Thoracic aorta (tissue), 2 donors: ENCODE data around the gene GLP2R. TPM values are rescaled to one million over a fixed set of nuclear protein-coding genes. Genes with fewer than 3 reads are reported as not detected.
A peak's percentile ranks its signal among the peaks of the same experiment; 100 is the strongest.
"Not testable (repeated sequence)": the region's sequence is repeated elsewhere in the genome, so short reads cannot be mapped to it uniquely, and the experiment has no call there.

Experiments used
- ATAC-seq: fragments of 150-250 bp; one replicate; pipeline ENCODE4 v1.8.0; 2017; ENCODE audit warnings: low read depth; ENCODE audit not compliant: insufficient number of reproducible peaks, low FRiP score
- DNase-seq: peaks from one replicate; pipeline ENCODE4 v3.0.0-alpha.2; 2020; ENCODE audit warnings: low spot score
- H3K27ac ChIP-seq, 2 donors: fragments of 200-600 bp; sonication (generic); 1 replicate in 1 of 2; 2 replicates in 1 of 2; pipeline ENCODE4 v1.5.1; 2016; ENCODE audit warnings: mild to moderate bottlenecking in 2 of 2, moderate library complexity in 2 of 2
- H3K27me3 ChIP-seq: fragments of 200-600 bp; sonication (generic); replicated peaks from 2 replicates; pipeline ENCODE4 v1.6.0; 2016; ENCODE audit warnings: mild to moderate bottlenecking; ENCODE audit not compliant: insufficient read depth
- H3K36me3 ChIP-seq: fragments of 200-600 bp; sonication (generic); one replicate; pipeline ENCODE4 v1.5.1; 2016
- H3K4me1 ChIP-seq, 2 donors: fragments of 200-600 bp; sonication (generic); 1 replicate in 1 of 2; 2 replicates in 1 of 2; pipeline versions ENCODE4 v1.5.1 to v1.6.0; 2016; ENCODE audit warnings: low read depth in 2 of 2, mild to moderate bottlenecking in 1 of 2; ENCODE audit not compliant: control insufficient read depth in 1 of 2
- H3K4me3 ChIP-seq: fragments of 200-600 bp; sonication (generic); 2 replicates; pipeline ENCODE4 v1.5.1; 2016; ENCODE audit warnings: mild to moderate bottlenecking
- H3K9me3 ChIP-seq: fragments of 200-600 bp; sonication (generic); 2 replicates; pipeline ENCODE4 v1.5.1; 2016
- total RNA-seq, 2 donors: library from RNA; depleted of rRNA; stranded (reverse); fragments of >200 nt; gene quantifications; one replicate each; pipeline versions ENCODE4 v1.1.0 to v1.2.3, GENCODE V29; 2016
- TF ChIP-seq, protein P1 (sequence below): fragments of 200-600 bp; sonication (generic); IDR thresholded peaks from one replicate; pipeline ENCODE4 v1.5.1; 2019; ENCODE audit warnings: antibody characterized with exemption

The GLP2R gene
- total RNA-seq, 2 donors from 2014 or later, result 2.3 TPM; not detected in 1

DNA sequence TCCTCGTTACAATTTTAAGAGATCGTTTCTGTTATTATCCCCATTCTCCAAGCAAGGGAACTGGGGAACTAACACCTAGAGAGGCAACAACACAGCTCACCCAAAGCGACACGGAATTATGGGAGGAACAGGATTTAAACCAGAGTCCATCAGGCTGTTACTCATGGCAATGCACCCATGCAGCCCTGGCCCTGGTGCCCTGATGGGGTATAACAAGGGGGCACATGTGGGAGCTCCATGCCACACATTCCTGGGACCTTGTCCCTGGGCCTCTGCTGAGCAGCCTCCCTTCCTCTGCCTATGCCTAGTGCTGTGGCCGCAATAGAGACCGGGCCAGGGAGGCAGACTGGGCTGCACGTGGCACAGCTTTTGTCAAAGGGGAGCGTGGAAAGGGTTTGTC, 92.6 kb downstream of the GLP2R start:
- no peaks in the 10 kb centered on the region for H3K36me3 ChIP-seq

DNA sequence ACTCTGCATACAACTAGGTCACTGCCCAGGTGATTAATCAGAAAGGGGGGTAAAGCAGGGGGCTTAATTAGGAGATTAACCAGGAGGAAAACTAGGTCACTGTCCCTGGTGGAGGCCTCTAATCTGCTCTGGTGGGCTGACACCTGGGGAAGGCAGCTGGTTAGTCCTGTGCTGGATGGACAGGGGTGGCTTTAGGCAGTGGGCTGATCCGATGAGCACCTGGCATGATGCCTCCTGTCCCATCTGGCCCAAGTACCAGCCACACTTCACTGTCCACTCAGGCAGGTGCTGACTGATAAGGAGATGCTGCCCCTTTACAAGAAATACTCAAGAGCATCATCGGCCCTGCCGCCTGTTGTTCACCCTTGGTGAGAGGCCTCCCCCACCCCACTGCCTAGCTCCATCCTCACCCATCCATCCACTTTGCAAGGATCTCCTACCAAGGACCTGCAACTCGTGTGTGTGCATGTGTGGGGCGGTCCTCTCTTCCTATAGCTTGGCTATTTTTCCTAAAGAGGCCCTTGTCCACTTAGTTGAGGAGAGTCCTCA, 93.2 kb downstream of the GLP2R start:
- no peaks in the 10 kb centered on the region for H3K27me3 ChIP-seq
- H3K27ac ChIP-seq, result no peak overlapping the region
- TF ChIP-seq, protein P1, sequence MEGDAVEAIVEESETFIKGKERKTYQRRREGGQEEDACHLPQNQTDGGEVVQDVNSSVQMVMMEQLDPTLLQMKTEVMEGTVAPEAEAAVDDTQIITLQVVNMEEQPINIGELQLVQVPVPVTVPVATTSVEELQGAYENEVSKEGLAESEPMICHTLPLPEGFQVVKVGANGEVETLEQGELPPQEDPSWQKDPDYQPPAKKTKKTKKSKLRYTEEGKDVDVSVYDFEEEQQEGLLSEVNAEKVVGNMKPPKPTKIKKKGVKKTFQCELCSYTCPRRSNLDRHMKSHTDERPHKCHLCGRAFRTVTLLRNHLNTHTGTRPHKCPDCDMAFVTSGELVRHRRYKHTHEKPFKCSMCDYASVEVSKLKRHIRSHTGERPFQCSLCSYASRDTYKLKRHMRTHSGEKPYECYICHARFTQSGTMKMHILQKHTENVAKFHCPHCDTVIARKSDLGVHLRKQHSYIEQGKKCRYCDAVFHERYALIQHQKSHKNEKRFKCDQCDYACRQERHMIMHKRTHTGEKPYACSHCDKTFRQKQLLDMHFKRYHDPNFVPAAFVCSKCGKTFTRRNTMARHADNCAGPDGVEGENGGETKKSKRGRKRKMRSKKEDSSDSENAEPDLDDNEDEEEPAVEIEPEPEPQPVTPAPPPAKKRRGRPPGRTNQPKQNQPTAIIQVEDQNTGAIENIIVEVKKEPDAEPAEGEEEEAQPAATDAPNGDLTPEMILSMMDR, result no peak
- ATAC-seq, result no peak
- no peaks in the 10 kb centered on the region for H3K36me3 ChIP-seq
- no peaks in the 10 kb centered on the region for H3K9me3 ChIP-seq
- no peak for DNase-seq
- H3K4me3 ChIP-seq, result no peak overlapping the region
- H3K4me1 ChIP-seq, result no peaks in the 10 kb centered on the region

More for the DNA sequence above, 92.6 kb downstream of the GLP2R start:
- Histone ChIP-seq H3K27me3 (no peaks in the 10 kb centered on the region), H3K27ac (no peak overlapping the region), H3K4me1 (no peaks in the 10 kb centered on the region), H3K9me3 (no peaks in the 10 kb centered on the region), H3K4me3 (no peak overlapping the region)
- DNase-seq (no peak), ATAC-seq (no peak)
- TF ChIP-seq, protein P1, result no peak

DNA sequence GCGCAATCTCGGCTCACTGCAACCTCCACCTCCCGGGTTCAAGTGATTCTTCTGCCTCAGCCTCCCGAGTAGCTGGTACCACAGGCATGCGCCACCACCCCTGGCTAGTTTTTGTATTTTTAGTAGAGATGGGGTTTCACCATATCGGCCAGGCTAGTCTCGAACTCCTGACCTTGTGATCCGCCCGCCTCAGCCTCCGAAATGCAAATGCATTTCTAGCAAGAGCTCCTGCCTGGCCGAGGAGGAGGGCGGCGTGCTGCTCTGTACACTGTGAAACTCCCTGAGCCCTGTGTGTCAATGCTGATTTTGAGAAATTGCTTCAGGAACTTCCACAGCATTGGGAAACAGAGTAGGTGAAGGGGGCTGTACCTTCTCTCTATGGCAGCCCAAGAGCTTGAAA, 95.5 kb downstream of the GLP2R start:
- H3K27me3 ChIP-seq, H3K36me3 ChIP-seq, H3K4me1 ChIP-seq, H3K27ac ChIP-seq, H3K9me3 ChIP-seq, ATAC-seq, DNase-seq, H3K4me3 ChIP-seq: not testable (repeated sequence)

DNA sequence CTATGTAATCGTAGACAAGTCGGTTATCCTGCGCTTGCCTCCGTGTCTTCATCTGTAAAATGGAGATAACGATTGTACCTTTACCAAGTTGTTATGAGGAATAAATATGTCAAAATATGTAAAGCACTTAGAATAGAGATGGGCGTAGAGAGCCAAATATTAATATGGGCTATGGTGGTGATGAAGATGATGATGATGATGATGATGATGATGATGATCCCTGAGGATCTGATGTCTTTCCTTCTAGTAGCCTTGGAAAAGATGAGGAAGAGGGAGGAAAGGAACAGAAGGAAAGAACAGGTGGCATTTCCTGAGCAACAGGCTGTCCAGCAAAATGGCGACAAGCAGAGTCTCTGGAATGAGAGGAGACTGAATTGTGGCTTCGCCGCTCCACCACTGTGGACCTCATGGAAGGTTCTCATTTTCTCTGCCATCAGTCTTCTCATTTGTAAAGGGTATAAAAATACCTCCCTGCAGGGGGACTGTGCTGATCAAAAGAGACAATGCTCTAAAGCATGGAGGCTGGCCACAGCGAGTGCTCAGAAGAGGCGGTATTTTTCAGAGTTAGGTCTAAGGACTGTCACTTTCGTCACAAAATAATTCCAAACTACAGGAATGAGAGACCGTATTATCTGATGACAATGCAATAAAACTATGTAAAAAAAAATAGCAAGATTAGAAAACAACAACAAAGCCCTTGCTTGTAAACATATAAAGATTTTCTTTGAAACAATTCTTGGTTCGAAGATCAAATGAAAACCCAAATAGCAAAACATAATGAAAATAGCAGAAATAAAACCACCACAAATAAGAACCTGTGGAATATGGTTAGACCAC, 96.5 kb downstream of the GLP2R start:
- H3K4me1 ChIP-seq, result no peaks in the 10 kb centered on the region
- H3K27me3 ChIP-seq, result no peaks in the 10 kb centered on the region
- no peak overlapping the region for H3K4me3 ChIP-seq
- TF ChIP-seq, protein P1, result no peak
- no peaks in the 10 kb centered on the region for H3K9me3 ChIP-seq
- no peaks in the 10 kb centered on the region for H3K36me3 ChIP-seq
- no peak overlapping the region for H3K27ac ChIP-seq
- ATAC-seq (no peak), DNase-seq (no peak)

DNA sequence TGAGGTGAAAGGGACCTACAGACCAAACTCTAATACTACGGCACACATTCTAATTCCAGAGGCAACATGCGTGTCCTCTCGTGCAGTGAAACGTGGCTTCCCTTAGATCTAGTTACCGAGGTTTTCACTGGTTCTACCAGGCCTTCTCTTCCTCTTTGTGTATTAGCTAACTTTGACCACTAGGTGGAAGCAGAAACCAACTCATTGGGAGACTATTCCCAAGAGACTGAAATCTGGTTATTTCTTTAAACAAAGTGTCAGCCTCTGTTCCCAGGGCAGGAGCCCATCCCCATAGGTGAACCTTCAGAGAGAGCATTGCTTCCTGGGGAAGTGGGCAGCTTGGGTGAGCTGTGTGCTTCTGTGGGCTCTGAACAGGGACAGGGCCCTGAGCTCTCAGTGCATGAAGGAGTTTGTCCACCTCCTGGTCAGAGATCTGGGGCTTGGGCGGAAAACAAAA, 99.0 kb downstream of the GLP2R start:
- DNase-seq, result no peak
- no peaks in the 10 kb centered on the region for H3K36me3 ChIP-seq
- ATAC-seq, result no peak
- TF ChIP-seq, protein P1, result peak; percentile 88
- no peak overlapping the region for H3K27ac ChIP-seq
- H3K4me1 ChIP-seq, result no peaks in the 10 kb centered on the region
- H3K9me3 ChIP-seq, result no peaks in the 10 kb centered on the region
- H3K27me3 ChIP-seq, result no peaks in the 10 kb centered on the region
- no peak overlapping the region for H3K4me3 ChIP-seq
